ENCODE results near the gene MIOX. TPM values are rescaled to one million over a fixed set of nuclear protein-coding genes. Genes with fewer than 3 reads are reported as not detected.

The MIOX gene
- total and polyA plus RNA-seq, 9 of the 15 experiments (the other 6 are each of a cell fraction or from before 2014, with no cell fraction given) = 0.08 TPM; not detected in 8

DNA sequence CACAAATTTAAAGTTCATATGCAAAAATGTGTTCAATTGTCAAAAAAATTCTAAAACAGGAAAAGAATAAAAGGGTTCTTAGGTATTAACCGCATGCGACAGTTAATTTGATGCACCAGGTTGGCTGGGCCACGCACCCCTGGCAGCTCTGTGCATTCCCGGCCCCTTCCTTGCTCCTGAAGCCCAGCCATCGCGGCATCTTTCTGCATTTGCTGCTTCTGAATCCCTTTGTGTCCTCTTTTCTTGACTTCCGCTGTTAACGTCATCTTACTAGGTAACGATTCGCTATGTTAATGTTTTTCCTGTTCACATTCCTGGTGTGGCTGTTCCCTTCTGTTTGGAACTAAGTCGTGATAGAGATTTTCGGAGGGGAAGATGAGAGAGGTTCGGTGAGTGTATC lies 51.1 kb downstream of the MIOX start:
- intact Hi-C loops (cut with micrococcal nuclease) = no loop called here
- no peak overlapping the region for H3K9ac ChIP-seq (ENCODE audit: insufficient read depth in 1 of 2, low read depth in 2 of 2, low read length in 2 of 2)

More for the DNA sequence above, 51.1 kb downstream of the MIOX start:
- no peak overlapping the region for H3K27ac ChIP-seq (ENCODE audit: extremely low read depth, low read depth, low read length)
- no peak overlapping the region for H2AFZ ChIP-seq (ENCODE audit: low read depth, low read length)
- 92% methylated on average over 11 of the region's 13 CpGs for WGBS (ENCODE audit: insufficient coverage, low coverage, missing lambda C conversion rate)
- POLR2A ChIA-PET = interaction anchor here (1.4 kb wide), 1 partner anchor 12 kb away, joined by 5 read pairs; the partner anchor contains the start of gene SCO2
- H3K36me3 ChIP-seq (ENCODE audit: control insufficient read depth, insufficient read depth, low read length) = no peaks in the 10 kb centered on the region
- FAIRE-seq = no peak
- in situ Hi-C loops (cut with MboI) = no loop called here
- H3K4me2 ChIP-seq (ENCODE audit: insufficient read depth, low read length) = no peak overlapping the region
- H3K9me3 ChIP-seq (replicated peaks; ENCODE audit: control insufficient read depth, insufficient read depth, low read depth, low read length) = no peaks in the 10 kb centered on the region
- no peak overlapping the region for H3K4me3 ChIP-seq
- TF ChIP-seq, protein P1, sequence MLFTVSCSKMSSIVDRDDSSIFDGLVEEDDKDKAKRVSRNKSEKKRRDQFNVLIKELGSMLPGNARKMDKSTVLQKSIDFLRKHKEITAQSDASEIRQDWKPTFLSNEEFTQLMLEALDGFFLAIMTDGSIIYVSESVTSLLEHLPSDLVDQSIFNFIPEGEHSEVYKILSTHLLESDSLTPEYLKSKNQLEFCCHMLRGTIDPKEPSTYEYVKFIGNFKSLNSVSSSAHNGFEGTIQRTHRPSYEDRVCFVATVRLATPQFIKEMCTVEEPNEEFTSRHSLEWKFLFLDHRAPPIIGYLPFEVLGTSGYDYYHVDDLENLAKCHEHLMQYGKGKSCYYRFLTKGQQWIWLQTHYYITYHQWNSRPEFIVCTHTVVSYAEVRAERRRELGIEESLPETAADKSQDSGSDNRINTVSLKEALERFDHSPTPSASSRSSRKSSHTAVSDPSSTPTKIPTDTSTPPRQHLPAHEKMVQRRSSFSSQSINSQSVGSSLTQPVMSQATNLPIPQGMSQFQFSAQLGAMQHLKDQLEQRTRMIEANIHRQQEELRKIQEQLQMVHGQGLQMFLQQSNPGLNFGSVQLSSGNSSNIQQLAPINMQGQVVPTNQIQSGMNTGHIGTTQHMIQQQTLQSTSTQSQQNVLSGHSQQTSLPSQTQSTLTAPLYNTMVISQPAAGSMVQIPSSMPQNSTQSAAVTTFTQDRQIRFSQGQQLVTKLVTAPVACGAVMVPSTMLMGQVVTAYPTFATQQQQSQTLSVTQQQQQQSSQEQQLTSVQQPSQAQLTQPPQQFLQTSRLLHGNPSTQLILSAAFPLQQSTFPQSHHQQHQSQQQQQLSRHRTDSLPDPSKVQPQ (CRISPR knock-in tag; IDR thresholded peaks at IDR 0.05; ENCODE audit: borderline replicate concordance) = no peak
- no peak for TF ChIP-seq CBFA2T3 (IDR thresholded peaks at IDR 0.05)
- TF ChIP-seq, protein P2, sequence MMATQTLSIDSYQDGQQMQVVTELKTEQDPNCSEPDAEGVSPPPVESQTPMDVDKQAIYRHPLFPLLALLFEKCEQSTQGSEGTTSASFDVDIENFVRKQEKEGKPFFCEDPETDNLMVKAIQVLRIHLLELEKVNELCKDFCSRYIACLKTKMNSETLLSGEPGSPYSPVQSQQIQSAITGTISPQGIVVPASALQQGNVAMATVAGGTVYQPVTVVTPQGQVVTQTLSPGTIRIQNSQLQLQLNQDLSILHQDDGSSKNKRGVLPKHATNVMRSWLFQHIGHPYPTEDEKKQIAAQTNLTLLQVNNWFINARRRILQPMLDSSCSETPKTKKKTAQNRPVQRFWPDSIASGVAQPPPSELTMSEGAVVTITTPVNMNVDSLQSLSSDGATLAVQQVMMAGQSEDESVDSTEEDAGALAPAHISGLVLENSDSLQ (IDR thresholded peaks at IDR 0.05) = no peak
- TF ChIP-seq SMARCB1 (IDR thresholded peaks at IDR 0.05; ENCODE audit: insufficient read length, low read depth) = no peak
- no peak for TF ChIP-seq MCM7 (IDR thresholded peaks at IDR 0.05)
- TF ChIP-seq HNRNPL (IDR thresholded peaks at IDR 0.05; ENCODE audit: low read depth, low read length) = no peak
- no peak for TF ChIP-seq ZFP30 (CRISPR knock-in tag; IDR thresholded peaks at IDR 0.05; ENCODE audit: borderline replicate concordance)
- TF ChIP-seq DNMT1 (IDR thresholded peaks at IDR 0.05) = no peak
- no peak for TF ChIP-seq ZNF79 (CRISPR knock-in tag; IDR thresholded peaks at IDR 0.05; ENCODE audit: low read depth)
- TF ChIP-seq TAF9B (IDR thresholded peaks at IDR 0.05; ENCODE audit: partially characterized antibody) = no peak
- TF ChIP-seq RHOXF2B (CRISPR knock-in tag; conservative IDR thresholded peaks at IDR 0.05) = no peak
- TF ChIP-seq, protein P3, sequence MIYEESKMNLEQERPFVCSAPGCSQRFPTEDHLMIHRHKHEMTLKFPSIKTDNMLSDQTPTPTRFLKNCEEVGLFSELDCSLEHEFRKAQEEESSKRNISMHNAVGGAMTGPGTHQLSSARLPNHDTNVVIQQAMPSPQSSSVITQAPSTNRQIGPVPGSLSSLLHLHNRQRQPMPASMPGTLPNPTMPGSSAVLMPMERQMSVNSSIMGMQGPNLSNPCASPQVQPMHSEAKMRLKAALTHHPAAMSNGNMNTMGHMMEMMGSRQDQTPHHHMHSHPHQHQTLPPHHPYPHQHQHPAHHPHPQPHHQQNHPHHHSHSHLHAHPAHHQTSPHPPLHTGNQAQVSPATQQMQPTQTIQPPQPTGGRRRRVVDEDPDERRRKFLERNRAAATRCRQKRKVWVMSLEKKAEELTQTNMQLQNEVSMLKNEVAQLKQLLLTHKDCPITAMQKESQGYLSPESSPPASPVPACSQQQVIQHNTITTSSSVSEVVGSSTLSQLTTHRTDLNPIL (CRISPR knock-in tag; IDR thresholded peaks at IDR 0.05) = no peak
- TF ChIP-seq ZNF384 (IDR thresholded peaks at IDR 0.05; ENCODE audit: low read depth, low read length) = no peak
- TF ChIP-seq, protein P4, sequence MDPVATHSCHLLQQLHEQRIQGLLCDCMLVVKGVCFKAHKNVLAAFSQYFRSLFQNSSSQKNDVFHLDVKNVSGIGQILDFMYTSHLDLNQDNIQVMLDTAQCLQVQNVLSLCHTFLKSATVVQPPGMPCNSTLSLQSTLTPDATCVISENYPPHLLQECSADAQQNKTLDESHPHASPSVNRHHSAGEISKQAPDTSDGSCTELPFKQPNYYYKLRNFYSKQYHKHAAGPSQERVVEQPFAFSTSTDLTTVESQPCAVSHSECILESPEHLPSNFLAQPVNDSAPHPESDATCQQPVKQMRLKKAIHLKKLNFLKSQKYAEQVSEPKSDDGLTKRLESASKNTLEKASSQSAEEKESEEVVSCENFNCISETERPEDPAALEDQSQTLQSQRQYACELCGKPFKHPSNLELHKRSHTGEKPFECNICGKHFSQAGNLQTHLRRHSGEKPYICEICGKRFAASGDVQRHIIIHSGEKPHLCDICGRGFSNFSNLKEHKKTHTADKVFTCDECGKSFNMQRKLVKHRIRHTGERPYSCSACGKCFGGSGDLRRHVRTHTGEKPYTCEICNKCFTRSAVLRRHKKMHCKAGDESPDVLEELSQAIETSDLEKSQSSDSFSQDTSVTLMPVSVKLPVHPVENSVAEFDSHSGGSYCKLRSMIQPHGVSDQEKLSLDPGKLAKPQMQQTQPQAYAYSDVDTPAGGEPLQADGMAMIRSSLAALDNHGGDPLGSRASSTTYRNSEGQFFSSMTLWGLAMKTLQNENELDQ (CRISPR knock-in tag; IDR thresholded peaks at IDR 0.05; ENCODE audit: borderline replicate concordance) = no peak
- TF ChIP-seq MYNN (IDR thresholded peaks at IDR 0.05) = no peak
- no peak for TF ChIP-seq MYNN (CRISPR knock-in tag; IDR thresholded peaks at IDR 0.05)
- no peak for TF ChIP-seq ZEB2 (IDR thresholded peaks at IDR 0.05)
- peaks cover 12 to 25% of the 10 kb centered on the region in 2 experiments for H3K4me1 ChIP-seq (replicated peaks in 1 of 2; ENCODE audit: control insufficient read depth in 2 of 2, insufficient read depth in 2 of 2, low read length in 2 of 2)
- no peaks in the 10 kb centered on the region for H3K79me2 ChIP-seq (ENCODE audit: control insufficient read depth, insufficient read depth, low read length)
- H3K9me1 ChIP-seq (ENCODE audit: control insufficient read depth, insufficient read depth, low read length) = no peaks in the 10 kb centered on the region
- no peaks in the 10 kb centered on the region for H4K20me1 ChIP-seq (replicated peaks; ENCODE audit: control insufficient read depth, insufficient read depth, low read length)
- no peak for ATAC-seq
- no peaks in the 10 kb centered on the region for H3K27me3 ChIP-seq (ENCODE audit: control insufficient read depth in 2 of 2, insufficient read depth in 2 of 2, low read length in 2 of 2)
- CTCF ChIA-PET (ENCODE audit: low intra/inter-chr PET ratio) = no interaction called here
- no TSS peak for BruUV-seq (replicated peaks)
- DNase-seq (ENCODE audit: extremely low read depth in 1 of 4, low spot score in 3 of 4) = no peak
